HUES64 (cell line): ENCODE measurements around the gene MDFI.
A peak's percentile ranks its signal among the peaks of the same experiment; 100 is the strongest.

Experiments used
- H3K27ac ChIP-seq: 2 replicates; pipeline ENCODE4 v1.7.0; 2013; ENCODE audit warnings: low read depth, low read length, inconsistent platforms
- H3K27me3 ChIP-seq: 2 replicates; pipeline ENCODE4 v1.6.1; 2013; ENCODE audit warnings: mild to moderate bottlenecking, low read length; ENCODE audit not compliant: insufficient read depth
- H3K36me3 ChIP-seq: 2 replicates; pipeline ENCODE4 v1.6.1; 2013; ENCODE audit warnings: mild to moderate bottlenecking, low read length; ENCODE audit not compliant: insufficient read depth
- H3K4me1 ChIP-seq: 2 replicates; pipeline ENCODE4 v1.6.1; 2013; ENCODE audit warnings: mild to moderate bottlenecking, low read length, moderate library complexity; ENCODE audit not compliant: insufficient read depth
- H3K4me3 ChIP-seq: 2 replicates; pipeline ENCODE4 v1.5.1; 2013; ENCODE audit warnings: mild to moderate bottlenecking, low read length, moderate library complexity
- H3K9ac ChIP-seq: 2 replicates; pipeline ENCODE4 v1.6.1; 2013; ENCODE audit warnings: mild to moderate bottlenecking, low read depth, low read length
- H3K9me3 ChIP-seq: 2 replicates; pipeline ENCODE4 v1.6.1; 2013; ENCODE audit warnings: low read depth, low read length; ENCODE audit not compliant: insufficient read depth
- WGBS: fragments of 150-250, 120-280 bp; methylation state at CpG from one replicate; pipeline ENCODE4 v1.1.7; 2013; ENCODE audit warnings: missing lambda C conversion rate; 5-methylcytosine and 5-hydroxymethylcytosine counted together

MDFI gene

DNA sequence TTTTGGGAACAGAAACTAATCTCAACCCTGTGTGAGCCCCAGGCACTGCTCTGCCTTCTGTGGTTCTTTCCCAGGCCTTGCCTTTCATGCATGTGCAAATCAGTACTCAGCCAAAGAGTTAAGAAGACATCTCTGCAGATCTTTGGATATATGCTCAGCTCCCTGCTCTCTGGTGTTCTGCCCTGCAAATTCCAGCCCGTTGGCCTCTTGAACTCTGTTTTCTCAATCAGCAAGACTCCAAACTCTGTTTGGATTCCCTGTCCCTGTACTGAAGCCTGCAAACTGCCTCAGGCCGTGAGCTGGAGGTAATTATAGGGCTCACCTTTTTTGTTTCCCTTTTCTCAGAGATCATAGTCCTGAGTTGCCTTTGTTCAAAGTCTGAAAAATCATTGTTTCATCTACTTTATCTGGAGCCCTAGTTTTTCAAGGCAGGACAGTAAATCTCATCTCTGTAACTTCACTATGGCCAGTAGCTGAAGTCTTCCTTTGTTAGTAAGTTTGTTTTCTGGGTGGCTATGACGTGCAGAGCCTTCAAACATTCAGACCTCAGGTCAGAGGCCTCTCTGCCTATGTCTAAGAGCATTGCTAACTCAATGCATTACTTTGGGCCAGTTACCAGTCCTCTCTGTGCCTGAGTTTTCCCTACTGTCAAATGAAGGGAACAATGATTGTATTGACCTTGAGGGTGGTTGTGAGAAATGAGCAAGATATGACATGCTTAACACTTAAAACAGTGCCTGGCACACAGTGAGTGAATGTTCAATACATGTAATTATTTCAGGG, 15.9 kb upstream of the MDFI start:
- 46% methylated on average over 3 of the region's 3 CpGs for WGBS
- H3K27me3 ChIP-seq = no peaks in the 10 kb centered on the region

DNA sequence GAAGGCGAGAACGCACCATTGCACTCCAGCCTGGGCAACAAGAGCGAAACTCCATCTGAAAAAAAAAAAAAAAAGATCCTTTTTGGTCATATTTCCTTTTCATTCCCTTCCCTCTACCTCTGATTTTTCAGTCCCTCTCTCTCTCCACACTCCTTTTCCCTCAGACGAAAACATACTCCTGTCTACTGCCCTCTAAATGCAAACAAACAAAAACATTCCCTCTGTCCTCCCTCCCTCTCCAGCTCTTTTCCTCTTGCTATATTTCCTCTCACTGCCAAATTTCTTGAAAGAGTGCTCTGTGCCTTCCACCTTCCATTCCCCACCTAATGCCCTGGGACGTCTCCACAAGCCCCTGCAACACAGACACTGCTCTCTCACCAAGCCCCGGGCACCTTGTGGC, 14.9 kb upstream of the MDFI start:
- no peak overlapping the region for H3K4me3 ChIP-seq
- H3K4me1 ChIP-seq = peaks cover 7% of the 10 kb centered on the region
- H3K9me3 ChIP-seq = peaks cover 17% of the 10 kb centered on the region; the same call in 1 of the 2 replicates
- H3K27ac ChIP-seq = no peak overlapping the region
- H3K27me3 ChIP-seq = no peaks in the 10 kb centered on the region
- H3K36me3 ChIP-seq = no peaks in the 10 kb centered on the region
- 90% methylated on average over 6 of the region's 6 CpGs for WGBS
- H3K9ac ChIP-seq = no peak overlapping the region

More for the DNA sequence above, 15.9 kb upstream of the MDFI start:
- Histone ChIP-seq H3K9me3 (peaks cover 17% of the 10 kb centered on the region; the same call in 1 of the 2 replicates), H3K4me1 (peaks cover 7% of the 10 kb centered on the region), H3K27ac (peak overlapping the region; percentile 24; the same call in 1 of the 2 replicates), H3K36me3 (no peaks in the 10 kb centered on the region), H3K4me3 (no peak overlapping the region), H3K9ac (no peak overlapping the region)

GRCh38 chr6:41624621-41625380, 13.5 kb upstream of the MDFI start:
- Histone ChIP-seq H3K27ac (no peak overlapping the region), H3K9me3 (peaks cover 17% of the 10 kb centered on the region; the same call in 1 of the 2 replicates), H3K9ac (no peak overlapping the region), H3K4me1 (peaks cover 7% of the 10 kb centered on the region), H3K36me3 (no peaks in the 10 kb centered on the region), H3K4me3 (no peak overlapping the region), H3K27me3 (no peaks in the 10 kb centered on the region)
- WGBS = 91% methylated on average over 17 of the region's 18 CpGs

- Histone ChIP-seq H3K27me3 (no peaks in the 10 kb centered on the region), H3K27ac (no peak overlapping the region), H3K4me3 (no peak overlapping the region), H3K4me1 (peaks cover 7% of the 10 kb centered on the region), H3K36me3 (no peaks in the 10 kb centered on the region), H3K9ac (no peak overlapping the region), H3K9me3 (peaks cover 13% of the 10 kb centered on the region; the same call in 1 of the 2 replicates)
- WGBS = 64% methylated on average over 6 of the region's 6 CpGs
Observed at GRCh38 chr6:41625442-41625841, 12.8 kb upstream of the MDFI start.

GRCh38 chr6:41626022-41626421, 12.2 kb upstream of the MDFI start:
- Histone ChIP-seq H3K9me3 (peaks cover 8% of the 10 kb centered on the region; the same call in 1 of the 2 replicates), H3K36me3 (no peaks in the 10 kb centered on the region), H3K27ac (no peak overlapping the region), H3K9ac (no peak overlapping the region), H3K4me1 (peaks cover 7% of the 10 kb centered on the region), H3K27me3 (no peaks in the 10 kb centered on the region), H3K4me3 (no peak overlapping the region)
- WGBS = 92% methylated on average over 4 of the region's 4 CpGs

- no peak overlapping the region for H3K9ac ChIP-seq
- H3K36me3 ChIP-seq = no peaks in the 10 kb centered on the region
- WGBS = 93% methylated on average over 8 of the region's 8 CpGs
- peaks cover 3% of the 10 kb centered on the region for H3K4me1 ChIP-seq
- H3K4me3 ChIP-seq = no peak overlapping the region
- no peaks in the 10 kb centered on the region for H3K27me3 ChIP-seq
- H3K27ac ChIP-seq = no peak overlapping the region
- H3K9me3 ChIP-seq = 0 out of 2 replicates have a peak, but pooled peaks cover 1% of the 10 kb centered on the region
Observed at GRCh38 chr6:41626917-41627316, 11.4 kb upstream of the MDFI start.

DNA sequence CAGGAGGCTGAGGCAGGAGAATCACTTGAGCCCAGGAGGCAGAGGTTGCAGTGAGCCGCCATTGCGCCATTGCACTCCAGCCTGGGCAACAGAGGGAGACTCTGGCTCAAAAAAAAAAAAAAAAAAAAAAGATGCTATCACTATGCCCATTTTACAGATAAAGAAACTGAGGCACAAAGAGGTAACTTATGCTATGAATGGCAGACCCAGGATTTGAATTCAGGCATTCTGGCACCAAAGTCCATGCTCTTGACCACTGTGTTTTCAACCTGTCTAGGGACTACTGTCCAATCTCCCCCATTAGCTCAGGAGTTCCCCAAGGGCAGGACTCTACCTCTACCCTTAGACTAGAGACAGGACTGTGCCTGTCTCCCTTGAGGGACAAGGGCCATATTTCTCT, 9.1 kb upstream of the MDFI start:
- Histone ChIP-seq H3K36me3 (no peaks in the 10 kb centered on the region), H3K4me3 (no peak overlapping the region), H3K4me1 (no peaks in the 10 kb centered on the region; the same call in 1 of the 2 replicates), H3K9ac (no peak overlapping the region), H3K27me3 (peaks cover 7% of the 10 kb centered on the region; the same call in 1 of the 2 replicates), H3K9me3 (no peaks in the 10 kb centered on the region), H3K27ac (no peak overlapping the region)
- WGBS = 95% methylated on average over 2 of the region's 2 CpGs

- H3K27ac ChIP-seq = no peak overlapping the region
- H3K9me3 ChIP-seq = no peaks in the 10 kb centered on the region
- peaks cover 11% of the 10 kb centered on the region for H3K27me3 ChIP-seq
- H3K9ac ChIP-seq = no peak overlapping the region
- H3K4me1 ChIP-seq = peaks cover 9% of the 10 kb centered on the region; the same call in 1 of the 2 replicates
- 94% methylated on average over 6 of the region's 6 CpGs for WGBS
- no peak overlapping the region for H3K4me3 ChIP-seq
- no peaks in the 10 kb centered on the region for H3K36me3 ChIP-seq
Observed at GRCh38 chr6:41630069-41630468, 8.2 kb upstream of the MDFI start.

DNA sequence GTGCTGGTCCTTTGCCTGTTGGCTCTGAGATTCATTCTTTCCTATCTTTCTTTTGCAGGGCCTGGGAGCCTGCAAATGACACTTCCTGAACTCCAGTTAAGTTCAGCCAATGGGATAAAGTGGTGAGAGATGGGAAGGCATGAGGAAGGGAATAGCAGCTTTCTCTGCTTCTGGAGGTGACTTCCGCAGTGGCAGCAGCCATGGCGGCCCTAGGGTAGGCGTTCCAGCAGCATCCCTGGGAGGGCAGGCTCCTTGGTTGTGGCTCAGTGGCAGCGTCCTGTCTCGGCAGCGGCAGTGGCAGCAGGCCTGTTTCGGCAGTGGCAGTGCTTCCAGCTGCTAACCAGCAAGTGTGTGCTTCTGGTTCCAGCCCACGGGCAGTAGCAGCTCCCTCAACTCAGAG, 7.3 kb upstream of the MDFI start:
- Histone ChIP-seq H3K27ac (no peak overlapping the region), H3K9ac (no peak overlapping the region), H3K27me3 (peaks cover 20% of the 10 kb centered on the region), H3K36me3 (no peaks in the 10 kb centered on the region), H3K4me3 (no peak overlapping the region), H3K4me1 (peaks cover 12% of the 10 kb centered on the region; the same call in 1 of the 2 replicates), H3K9me3 (no peaks in the 10 kb centered on the region)
- WGBS = 86% methylated on average over 8 of the region's 8 CpGs

GRCh38 chr6:41633056-41633634, 5.1 kb upstream of the MDFI start:
- Histone ChIP-seq H3K27ac (no peak overlapping the region), H3K36me3 (no peaks in the 10 kb centered on the region), H3K9me3 (no peaks in the 10 kb centered on the region), H3K4me1 (peaks cover 17% of the 10 kb centered on the region), H3K4me3 (no peak overlapping the region), H3K27me3 (peaks cover 42% of the 10 kb centered on the region), H3K9ac (no peak overlapping the region)
- WGBS = 86% methylated on average over 2 of the region's 2 CpGs

DNA sequence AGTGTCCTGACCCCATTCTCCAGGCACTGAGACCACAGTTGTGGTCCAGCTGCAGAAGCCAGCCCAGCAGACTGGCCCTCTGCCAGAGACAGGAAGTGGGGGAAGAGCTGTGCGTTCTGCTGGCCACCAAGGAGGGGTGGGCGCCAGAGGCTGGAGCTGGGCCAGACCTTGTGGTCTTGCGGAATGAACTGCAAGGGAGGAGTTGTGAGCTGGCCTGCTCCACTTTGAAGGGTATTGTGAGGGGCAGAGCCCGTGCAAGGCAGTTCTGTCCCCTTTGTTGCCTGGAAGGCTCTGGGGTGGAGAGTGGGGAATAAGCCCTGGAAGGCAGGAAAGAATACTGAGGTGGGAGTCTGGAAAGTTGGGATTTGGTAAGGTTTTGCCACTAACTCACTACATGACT, 3.6 kb upstream of the MDFI start:
- Histone ChIP-seq H3K4me1 (peaks cover 20% of the 10 kb centered on the region), H3K4me3 (no peak overlapping the region), H3K27ac (no peak overlapping the region), H3K9ac (no peak overlapping the region), H3K9me3 (no peaks in the 10 kb centered on the region), H3K27me3 (peaks cover 50% of the 10 kb centered on the region), H3K36me3 (no peaks in the 10 kb centered on the region)
- 39% methylated on average over 4 of the region's 4 CpGs for WGBS
